Ishikawa (cell line): ENCODE results near the gene SOD1.

ENCODE experiments used
- CEBPB ChIP-seq: IDR thresholded peaks from 2 replicates; pipeline ENCODE4 v1.6.1; 2012
- CREB1 ChIP-seq: IDR thresholded peaks from 2 replicates; pipeline ENCODE4 v1.6.1; 2012; ENCODE audit warnings: low read depth
- EP300 ChIP-seq: IDR thresholded peaks from 2 replicates; pipeline ENCODE4 v1.6.1; 2012; ENCODE audit warnings: borderline replicate concordance
- FOXM1 ChIP-seq: IDR thresholded peaks from 2 replicates; pipeline ENCODE4 v1.6.1; 2012; ENCODE audit warnings: low read depth, borderline replicate concordance
- NFIC ChIP-seq: IDR thresholded peaks from 2 replicates; pipeline ENCODE4 v1.6.1; 2012
- RAD21 ChIP-seq: IDR thresholded peaks from 2 replicates; pipeline ENCODE4 v1.6.1; 2012; ENCODE audit warnings: low read depth
- TAF1 ChIP-seq: IDR thresholded peaks from 2 replicates; pipeline ENCODE4 v1.6.1; 2012; ENCODE audit warnings: low read depth, mild to moderate bottlenecking
- TCF12 ChIP-seq: IDR thresholded peaks from 2 replicates; pipeline ENCODE4 v1.6.1; 2012; ENCODE audit warnings: low read depth
- YY1 ChIP-seq: IDR thresholded peaks from 2 replicates; pipeline ENCODE4 v1.6.1; 2012; ENCODE audit warnings: low read depth
- ZBTB7A ChIP-seq: IDR thresholded peaks from 2 replicates; pipeline ENCODE4 v1.6.1; 2012; ENCODE audit warnings: low read depth
- TF ChIP-seq, protein P1 (sequence below): IDR thresholded peaks from 2 replicates; pipeline ENCODE4 v1.6.1; 2012
- TF ChIP-seq, protein P2 (sequence below): IDR thresholded peaks from 2 replicates; pipeline ENCODE4 v1.6.1; 2012; ENCODE audit warnings: low read depth, mild to moderate bottlenecking
- TF ChIP-seq, protein P3 (sequence below): IDR thresholded peaks from 2 replicates; pipeline ENCODE4 v1.6.1; 2012

DNA sequence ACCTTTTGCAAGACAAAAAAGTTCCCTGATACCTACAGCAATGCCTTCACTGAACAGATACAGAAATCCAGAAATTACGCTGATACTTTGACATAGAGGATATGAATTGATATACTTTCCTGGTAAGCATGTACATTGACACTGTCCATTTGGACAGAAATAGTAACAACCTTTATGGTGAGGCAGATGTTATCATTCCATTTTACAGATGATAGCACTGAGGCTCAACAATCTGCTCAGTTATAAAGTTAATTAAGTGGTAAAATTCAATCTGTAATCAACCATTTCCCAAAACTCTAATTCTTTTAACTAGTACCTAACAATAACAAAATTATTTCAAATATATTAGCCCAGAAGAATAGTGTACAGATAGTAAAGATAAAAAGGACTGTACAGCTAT is 51.8 kb downstream of the SOD1 start:
- TF ChIP-seq CEBPB, result no peak
- no peak for TF ChIP-seq NFIC
- TF ChIP-seq, protein P1, sequence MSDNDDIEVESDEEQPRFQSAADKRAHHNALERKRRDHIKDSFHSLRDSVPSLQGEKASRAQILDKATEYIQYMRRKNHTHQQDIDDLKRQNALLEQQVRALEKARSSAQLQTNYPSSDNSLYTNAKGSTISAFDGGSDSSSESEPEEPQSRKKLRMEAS, result no peak
- TF ChIP-seq EP300, result no peak
- no peak for TF ChIP-seq YY1
- TF ChIP-seq CREB1, result no peak
- TF ChIP-seq TAF1, result no peak
- TF ChIP-seq TCF12, result no peak
- TF ChIP-seq FOXM1, result no peak
- TF ChIP-seq, protein P2, sequence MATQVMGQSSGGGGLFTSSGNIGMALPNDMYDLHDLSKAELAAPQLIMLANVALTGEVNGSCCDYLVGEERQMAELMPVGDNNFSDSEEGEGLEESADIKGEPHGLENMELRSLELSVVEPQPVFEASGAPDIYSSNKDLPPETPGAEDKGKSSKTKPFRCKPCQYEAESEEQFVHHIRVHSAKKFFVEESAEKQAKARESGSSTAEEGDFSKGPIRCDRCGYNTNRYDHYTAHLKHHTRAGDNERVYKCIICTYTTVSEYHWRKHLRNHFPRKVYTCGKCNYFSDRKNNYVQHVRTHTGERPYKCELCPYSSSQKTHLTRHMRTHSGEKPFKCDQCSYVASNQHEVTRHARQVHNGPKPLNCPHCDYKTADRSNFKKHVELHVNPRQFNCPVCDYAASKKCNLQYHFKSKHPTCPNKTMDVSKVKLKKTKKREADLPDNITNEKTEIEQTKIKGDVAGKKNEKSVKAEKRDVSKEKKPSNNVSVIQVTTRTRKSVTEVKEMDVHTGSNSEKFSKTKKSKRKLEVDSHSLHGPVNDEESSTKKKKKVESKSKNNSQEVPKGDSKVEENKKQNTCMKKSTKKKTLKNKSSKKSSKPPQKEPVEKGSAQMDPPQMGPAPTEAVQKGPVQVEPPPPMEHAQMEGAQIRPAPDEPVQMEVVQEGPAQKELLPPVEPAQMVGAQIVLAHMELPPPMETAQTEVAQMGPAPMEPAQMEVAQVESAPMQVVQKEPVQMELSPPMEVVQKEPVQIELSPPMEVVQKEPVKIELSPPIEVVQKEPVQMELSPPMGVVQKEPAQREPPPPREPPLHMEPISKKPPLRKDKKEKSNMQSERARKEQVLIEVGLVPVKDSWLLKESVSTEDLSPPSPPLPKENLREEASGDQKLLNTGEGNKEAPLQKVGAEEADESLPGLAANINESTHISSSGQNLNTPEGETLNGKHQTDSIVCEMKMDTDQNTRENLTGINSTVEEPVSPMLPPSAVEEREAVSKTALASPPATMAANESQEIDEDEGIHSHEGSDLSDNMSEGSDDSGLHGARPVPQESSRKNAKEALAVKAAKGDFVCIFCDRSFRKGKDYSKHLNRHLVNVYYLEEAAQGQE, result no peak
- TF ChIP-seq ZBTB7A, result no peak
- TF ChIP-seq, protein P3, sequence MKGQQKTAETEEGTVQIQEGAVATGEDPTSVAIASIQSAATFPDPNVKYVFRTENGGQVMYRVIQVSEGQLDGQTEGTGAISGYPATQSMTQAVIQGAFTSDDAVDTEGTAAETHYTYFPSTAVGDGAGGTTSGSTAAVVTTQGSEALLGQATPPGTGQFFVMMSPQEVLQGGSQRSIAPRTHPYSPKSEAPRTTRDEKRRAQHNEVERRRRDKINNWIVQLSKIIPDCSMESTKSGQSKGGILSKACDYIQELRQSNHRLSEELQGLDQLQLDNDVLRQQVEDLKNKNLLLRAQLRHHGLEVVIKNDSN, result no peak
- TF ChIP-seq RAD21, result no peak
